AG09309 (cell line): Measurements from ENCODE around the gene PTX4.

ENCODE experiments used
- DNase-seq: peaks from one replicate; pipeline ENCODE4 v3.0.0-alpha.2; 2010; ENCODE audit warnings: low read depth
- H3K4me3 ChIP-seq: 2 replicates; pipeline ENCODE4 v1.5.1; 2011; ENCODE audit warnings: mild to moderate bottlenecking, low read depth, low read length, moderate library complexity; ENCODE audit not compliant: control insufficient read depth
- TF ChIP-seq, protein P1 (sequence below): IDR thresholded peaks from 2 replicates; pipeline ENCODE4 v1.5.1; 2011; ENCODE audit warnings: mild to moderate bottlenecking, low read depth, low read length, inconsistent platforms; ENCODE audit not compliant: insufficient read depth, control insufficient read depth; ENCODE audit errors: missing control alignments

PTX4 gene

DNA sequence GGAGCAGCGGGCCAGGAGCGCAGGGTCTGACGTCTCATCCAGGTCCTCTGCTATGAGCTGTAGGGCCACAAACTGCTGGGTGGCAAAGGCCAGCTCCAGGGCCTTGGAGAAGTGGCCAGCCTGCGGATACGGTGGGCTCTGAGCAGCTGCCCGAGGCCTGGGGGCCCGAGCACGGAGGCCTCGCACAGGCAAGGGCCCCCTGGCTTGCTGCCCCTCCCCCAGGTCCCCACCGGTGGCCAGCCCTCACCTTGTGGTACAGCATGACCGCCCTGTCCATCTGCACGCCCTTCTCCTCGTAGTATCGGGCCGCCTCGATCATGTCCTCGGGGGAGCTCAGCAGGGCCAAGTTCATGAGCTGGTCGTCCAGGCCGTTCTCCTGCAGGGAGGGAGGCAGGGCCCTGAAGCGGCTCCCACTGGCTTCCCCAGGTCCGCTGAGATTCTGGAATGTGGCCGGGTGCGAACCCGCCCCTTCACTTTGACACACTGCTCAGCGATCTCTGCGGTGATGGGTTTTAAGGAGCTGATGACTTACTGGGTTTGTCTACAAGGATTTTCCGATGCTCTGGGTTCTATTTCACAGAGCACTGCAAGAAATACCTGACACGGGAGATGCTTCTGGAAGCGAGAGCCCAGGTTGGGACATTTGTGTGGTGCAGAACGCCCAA, 35.0 kb upstream of the PTX4 start:
- DNase-seq: no peak
- H3K4me3 ChIP-seq: no peak overlapping the region
- TF ChIP-seq, protein P1, sequence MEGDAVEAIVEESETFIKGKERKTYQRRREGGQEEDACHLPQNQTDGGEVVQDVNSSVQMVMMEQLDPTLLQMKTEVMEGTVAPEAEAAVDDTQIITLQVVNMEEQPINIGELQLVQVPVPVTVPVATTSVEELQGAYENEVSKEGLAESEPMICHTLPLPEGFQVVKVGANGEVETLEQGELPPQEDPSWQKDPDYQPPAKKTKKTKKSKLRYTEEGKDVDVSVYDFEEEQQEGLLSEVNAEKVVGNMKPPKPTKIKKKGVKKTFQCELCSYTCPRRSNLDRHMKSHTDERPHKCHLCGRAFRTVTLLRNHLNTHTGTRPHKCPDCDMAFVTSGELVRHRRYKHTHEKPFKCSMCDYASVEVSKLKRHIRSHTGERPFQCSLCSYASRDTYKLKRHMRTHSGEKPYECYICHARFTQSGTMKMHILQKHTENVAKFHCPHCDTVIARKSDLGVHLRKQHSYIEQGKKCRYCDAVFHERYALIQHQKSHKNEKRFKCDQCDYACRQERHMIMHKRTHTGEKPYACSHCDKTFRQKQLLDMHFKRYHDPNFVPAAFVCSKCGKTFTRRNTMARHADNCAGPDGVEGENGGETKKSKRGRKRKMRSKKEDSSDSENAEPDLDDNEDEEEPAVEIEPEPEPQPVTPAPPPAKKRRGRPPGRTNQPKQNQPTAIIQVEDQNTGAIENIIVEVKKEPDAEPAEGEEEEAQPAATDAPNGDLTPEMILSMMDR: no peak

DNA sequence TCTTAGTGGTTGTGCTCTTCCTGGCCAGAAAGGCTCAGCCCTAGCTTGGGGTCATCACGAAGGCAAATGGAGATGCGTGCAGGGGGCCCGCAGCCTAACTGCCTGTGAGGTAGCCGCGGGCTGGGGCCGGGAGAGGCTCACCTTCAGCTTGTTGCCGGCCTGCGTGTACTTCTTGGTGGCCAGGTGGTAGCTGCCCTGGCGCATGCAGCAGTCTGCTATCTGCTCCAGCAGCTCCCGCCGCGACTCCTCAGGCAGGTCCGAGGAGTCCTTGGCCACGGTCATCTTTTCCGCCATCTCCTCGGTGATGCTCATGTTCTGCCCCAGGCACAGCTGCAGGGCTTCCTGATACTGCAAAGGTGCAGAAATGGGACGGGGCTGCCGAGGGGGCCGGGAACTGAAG, 31.7 kb upstream of the PTX4 start:
- no peak for DNase-seq
- no peak overlapping the region for H3K4me3 ChIP-seq
- TF ChIP-seq, protein P1: no peak

DNA sequence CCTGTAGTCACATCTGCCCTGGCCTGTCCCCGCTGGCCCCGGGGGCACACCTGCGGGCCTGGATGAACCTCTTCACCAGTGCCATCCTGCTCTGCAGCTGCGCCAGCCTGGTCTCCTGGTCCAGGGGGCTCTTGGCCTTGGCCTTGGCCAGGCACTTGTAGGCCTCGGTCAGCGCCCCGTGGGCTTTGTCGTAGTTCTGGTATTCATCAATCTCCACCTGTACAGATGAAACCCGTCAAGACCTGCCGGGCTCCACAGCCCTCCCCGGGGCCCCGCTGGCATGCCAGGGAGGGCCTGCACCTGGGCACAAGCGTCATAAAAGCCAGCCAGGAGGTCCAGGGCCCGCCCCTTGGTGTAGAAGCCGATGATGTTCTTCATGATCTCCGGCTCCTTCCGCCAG, 31.1 kb upstream of the PTX4 start:
- DNase-seq: no peak
- TF ChIP-seq, protein P1: no peak
- no peak overlapping the region for H3K4me3 ChIP-seq

DNA sequence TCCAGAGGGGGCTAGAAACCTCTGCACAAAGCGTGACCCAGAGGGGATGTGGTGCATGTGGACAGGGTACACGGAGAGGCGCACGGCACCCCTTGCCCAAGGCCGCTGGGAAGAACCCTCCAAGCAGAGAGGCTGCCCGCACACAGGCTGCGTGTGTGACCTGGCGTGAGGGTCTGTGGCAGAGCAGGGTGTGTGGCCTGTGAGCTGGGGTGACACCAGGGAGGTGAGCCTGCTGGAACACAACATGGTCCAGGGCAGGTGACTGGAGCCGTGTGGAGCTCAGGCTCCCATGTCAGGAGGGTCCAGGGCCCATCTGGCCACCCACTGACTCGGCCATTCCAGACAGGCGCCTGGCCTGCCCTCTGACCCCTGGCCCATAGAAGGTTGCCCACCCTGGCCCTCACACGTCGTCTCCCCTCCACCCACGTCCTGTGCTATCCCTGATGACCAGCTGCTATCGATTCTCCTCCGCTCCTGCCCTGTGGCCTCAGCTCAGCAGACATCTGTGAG, 29.9 kb upstream of the PTX4 start:
- DNase-seq: no peak
- TF ChIP-seq, protein P1: no peak
- no peak overlapping the region for H3K4me3 ChIP-seq

DNA sequence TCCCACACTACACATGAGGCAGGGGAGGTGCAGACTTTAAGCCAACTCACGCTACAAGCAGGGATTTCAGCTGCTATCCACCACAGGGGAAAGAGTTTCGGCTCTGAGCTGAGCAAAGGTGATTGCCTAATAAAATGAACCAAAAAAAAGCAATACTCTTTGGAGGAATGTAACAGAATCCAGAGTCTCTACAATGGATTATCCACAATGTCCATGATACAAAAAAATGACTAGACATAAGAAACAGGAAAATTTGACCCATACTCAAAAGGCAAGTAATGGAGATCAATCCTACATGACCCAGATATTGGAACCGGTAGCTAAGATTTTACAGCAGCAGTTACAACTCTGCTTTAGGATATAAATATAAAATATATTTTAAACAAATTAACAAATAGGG, 25.8 kb upstream of the PTX4 start:
- H3K4me3 ChIP-seq: no peak overlapping the region
- no peak for DNase-seq
- TF ChIP-seq, protein P1: no peak

DNA sequence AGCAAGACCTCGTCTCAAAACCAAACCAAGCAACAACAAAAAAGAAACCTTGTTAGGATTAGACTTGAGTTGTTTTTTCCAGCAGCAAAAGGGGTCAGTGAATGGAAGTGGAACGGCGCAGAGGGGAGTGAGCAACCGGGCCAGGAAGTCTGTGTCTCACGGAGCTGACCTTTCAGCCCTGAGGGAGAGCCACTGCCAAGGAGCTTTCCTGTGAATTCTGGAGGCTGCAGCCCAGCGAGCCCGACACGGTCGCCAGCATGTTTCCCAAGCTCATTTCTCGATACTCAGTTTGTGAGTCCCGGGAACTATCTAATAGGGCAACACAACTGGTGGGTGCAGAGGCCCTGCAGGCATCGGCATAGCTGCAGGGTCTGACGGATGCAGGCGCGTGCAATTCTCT, 24.0 kb upstream of the PTX4 start:
- no peak for DNase-seq

More for the DNA sequence above, 24.0 kb upstream of the PTX4 start:
- TF ChIP-seq, protein P1: no peak
- no peak overlapping the region for H3K4me3 ChIP-seq
